GM18508 (cell line): Measurements from ENCODE around the gene SALL3.
A peak's percentile ranks its signal among the peaks of the same experiment; 100 is the strongest.

ENCODE experiments used
- ATAC-seq: cut with Tn5 transposase; IDR thresholded peaks from one replicate; pipeline ENCODE4 v1.9.1; 2021; ENCODE audit warnings: moderate number of reproducible peaks; ENCODE audit not compliant: insufficient read depth, unreplicated experiment

The SALL3 gene

DNA sequence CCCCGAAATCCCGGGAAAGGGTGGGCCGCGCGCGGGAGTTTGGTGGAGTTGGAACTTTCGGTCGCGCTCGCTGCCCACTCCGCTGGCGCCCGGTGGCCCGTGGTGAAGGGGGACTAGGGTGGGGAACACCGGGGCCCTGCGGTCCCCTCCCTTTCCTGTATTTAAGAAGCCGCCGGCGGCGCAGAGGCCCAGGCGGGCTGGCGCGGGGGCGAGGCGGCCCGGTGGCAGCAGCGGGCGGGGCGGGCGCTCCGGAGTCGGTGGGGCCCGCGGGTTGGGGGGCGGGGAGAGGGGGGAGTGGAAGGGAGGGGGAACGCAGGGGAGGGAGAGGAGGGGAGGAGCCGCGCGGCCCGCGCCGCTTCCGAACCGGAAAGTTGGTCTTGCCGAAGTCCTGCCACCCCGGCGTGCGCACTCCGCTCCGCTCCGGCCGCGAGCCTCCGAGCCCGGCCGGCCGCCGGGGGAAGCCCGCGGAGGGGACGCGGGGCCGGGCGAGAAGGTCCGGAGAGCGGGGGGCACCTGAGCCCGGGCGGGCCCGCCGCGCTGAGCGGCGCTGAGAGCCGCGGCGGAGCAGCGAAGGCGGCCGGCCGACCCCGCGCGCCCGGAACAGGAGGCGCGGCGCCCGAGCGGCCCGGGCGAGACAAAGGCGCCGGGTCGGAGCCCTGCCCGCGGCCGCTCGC lies 425 bp upstream of the SALL3 start:
- no peak for ATAC-seq

DNA sequence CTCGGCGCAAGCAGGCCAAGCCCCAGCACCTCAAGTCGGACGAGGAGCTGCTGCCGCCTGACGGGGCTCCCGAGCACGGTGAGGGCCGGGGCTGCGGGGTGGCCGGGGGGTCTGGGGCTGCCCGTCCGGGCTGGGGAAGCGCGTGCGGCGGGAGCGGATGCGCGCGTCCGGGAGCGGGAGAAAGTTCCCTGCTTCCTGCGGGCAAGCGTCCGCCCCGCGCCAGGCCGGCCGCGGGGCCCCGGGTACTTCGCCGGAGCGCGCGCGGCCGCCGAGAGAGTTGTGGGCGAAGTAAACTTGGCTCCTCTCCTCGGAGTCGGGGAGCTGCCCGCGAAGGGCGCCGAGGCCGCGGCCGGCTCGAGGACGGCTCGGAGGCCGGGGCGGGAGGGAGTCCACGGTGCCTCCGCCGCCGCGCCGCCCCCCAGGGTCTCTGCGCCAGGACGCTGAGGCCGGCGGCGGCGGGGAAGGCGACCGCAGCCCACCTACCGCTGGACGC lies 707 bp downstream of the SALL3 start:
- no peak for ATAC-seq

DNA sequence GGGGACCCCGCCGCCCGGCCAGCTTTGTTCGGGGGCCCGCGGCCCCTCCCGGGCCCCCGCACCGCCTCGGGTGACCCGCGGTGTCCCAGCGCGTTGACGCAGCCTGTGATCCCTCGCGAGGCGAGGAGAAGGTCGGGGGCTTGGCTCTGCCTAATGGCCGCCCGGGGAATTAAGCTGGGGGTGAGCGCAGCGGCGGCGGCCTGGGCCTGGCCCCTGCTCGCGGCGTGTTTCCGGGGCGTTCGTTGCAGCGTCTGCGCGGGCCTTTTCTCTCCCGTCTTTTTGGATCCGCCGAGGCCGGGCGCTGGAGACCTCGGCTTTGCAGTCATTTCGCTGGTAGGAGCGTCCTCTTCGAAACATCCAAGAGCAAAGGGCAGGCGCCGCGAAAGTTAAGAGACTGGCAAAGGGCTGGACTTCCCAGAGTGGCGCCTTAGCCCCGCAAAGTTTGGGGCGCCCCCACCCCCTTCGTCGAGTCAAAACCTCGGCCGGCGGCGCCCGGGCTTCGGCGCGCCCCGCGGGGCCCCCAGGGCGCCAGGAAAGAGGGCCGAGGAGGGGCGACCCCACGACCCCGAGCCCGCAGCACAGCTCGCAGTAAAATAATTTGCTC lies 1.3 kb downstream of the SALL3 start:
- no peak for ATAC-seq

DNA sequence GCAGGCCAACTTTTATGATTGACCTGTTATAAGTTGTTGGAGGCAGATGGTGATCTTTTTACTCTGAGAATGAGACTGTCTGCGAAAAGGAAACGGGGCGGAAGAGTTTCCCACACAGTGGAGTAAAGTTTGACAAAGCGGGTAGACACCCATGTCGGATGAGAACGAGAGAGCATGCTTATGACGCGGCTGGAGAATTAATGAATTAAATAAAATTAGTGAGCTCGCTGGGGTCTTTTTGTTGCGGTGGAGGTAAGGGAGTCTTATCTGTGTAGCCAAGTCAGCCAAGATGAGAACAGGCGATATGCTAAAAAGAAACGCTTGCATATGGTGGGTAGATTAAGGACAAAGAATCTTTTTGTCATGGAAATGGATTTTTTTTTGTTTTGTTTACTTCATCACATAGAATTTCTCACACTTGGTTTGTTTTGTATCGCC lies 1.8 kb downstream of the SALL3 start:
- no peak for ATAC-seq

- no peak for ATAC-seq
Observed at GRCh38 chr18:78981989-78982620, 2.5 kb downstream of the SALL3 start.

DNA sequence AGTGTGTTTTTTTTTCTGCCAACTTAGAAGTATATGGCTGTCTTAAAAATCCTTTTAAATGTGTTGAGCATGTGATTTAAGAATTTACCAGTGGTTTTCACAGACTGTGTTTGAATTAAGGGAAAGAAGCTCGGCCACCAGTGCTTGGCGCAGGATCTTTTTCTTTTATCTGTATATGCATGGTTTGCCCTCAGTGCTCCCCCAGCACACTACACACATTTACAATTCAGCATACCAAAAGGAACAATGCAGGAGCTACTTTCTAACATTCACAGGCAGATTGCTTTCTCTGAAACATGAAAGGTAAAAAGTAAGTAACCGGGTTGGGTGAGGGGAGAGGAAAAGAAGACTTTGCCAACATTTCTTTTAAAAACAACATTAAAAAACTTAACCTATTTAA lies 3.9 kb downstream of the SALL3 start:
- ATAC-seq = no peak

- ATAC-seq = peak; percentile 61
Observed at GRCh38 chr18:78984941-78985784, 5.5 kb downstream of the SALL3 start.

DNA sequence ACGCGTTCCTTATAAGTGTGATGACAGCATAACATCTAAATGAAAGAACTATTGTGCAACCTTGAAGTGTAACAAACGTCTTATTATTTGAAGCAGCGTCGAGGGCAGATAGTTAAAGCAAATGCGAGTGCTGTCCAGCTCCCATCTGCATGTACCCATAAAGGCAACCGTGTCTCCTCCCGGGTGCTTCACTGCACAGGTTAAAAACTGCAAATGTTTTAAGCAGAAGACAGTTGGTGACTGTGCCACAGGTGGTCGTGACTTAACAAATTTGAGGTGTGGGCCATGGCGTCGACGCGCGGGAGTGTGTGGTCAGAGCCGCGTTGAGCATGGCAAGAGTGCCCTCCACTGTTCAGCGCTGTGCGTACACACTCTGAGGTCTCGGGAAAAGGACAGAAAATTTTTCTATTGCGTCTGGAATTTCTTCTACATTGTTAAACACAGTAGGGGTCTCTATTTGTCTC lies 6.4 kb downstream of the SALL3 start:
- ATAC-seq = no peak

DNA sequence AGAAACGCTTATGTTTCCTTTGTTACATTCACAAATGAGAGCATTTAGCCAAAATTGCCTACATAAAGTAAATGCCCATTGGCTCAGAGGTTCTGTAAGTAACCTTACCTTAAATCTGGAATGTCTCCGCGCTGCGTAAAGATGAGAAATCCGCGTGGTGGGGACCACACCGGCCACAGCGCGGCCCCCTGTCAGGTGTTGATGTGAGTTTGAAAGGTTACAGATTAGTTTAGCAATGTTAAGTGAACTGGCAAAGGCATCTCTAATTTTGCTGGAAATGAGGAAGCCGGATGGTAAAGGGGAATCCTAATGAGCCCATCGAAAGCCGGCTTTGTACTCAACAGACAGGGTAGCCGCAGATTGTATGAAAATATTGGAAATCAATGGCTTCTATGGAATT lies 11.8 kb downstream of the SALL3 start:
- no peak for ATAC-seq

- ATAC-seq = no peak
Observed at GRCh38 chr18:78992041-78993011, 12.7 kb downstream of the SALL3 start.

DNA sequence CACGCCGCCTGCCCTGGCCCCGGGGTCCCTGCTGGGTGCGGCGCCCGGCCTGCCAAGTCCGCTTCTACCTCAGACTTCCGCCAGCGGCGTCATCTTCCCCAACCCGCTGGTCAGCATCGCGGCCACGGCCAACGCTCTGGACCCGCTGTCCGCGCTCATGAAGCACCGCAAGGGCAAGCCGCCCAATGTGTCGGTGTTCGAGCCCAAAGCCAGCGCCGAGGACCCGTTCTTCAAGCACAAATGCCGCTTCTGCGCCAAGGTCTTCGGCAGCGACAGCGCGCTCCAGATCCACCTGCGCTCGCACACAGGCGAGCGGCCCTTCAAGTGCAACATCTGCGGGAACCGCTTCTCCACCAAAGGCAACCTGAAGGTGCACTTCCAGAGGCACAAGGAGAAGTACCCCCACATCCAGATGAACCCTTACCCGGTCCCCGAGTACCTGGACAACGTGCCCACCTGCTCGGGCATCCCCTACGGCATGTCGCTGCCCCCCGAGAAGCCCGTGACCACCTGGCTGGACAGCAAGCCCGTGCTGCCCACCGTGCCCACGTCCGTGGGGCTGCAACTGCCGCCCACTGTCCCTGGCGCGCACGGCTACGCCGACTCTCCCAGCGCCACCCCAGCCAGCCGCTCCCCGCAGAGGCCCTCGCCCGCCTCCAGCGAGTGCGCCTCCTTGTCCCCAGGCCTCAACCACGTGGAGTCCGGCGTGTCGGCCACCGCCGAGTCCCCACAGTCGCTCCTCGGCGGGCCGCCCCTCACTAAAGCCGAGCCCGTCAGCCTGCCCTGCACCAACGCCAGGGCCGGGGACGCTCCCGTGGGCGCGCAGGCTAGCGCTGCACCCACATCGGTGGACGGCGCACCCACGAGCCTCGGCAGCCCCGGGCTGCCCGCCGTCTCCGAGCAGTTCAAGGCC lies 13.7 kb downstream of the SALL3 start:
- ATAC-seq = no peak

GRCh38 chr18:78994000-78994399 lies 14.4 kb downstream of the SALL3 start:
- no peak for ATAC-seq

- no peak for ATAC-seq
Observed at GRCh38 chr18:78994531-78994930, 14.9 kb downstream of the SALL3 start.

- ATAC-seq = no peak
Observed at GRCh38 chr18:78994977-78995582, 15.5 kb downstream of the SALL3 start.

- no peak for ATAC-seq
Observed at GRCh38 chr18:78995740-78996395, 16.2 kb downstream of the SALL3 start.

DNA sequence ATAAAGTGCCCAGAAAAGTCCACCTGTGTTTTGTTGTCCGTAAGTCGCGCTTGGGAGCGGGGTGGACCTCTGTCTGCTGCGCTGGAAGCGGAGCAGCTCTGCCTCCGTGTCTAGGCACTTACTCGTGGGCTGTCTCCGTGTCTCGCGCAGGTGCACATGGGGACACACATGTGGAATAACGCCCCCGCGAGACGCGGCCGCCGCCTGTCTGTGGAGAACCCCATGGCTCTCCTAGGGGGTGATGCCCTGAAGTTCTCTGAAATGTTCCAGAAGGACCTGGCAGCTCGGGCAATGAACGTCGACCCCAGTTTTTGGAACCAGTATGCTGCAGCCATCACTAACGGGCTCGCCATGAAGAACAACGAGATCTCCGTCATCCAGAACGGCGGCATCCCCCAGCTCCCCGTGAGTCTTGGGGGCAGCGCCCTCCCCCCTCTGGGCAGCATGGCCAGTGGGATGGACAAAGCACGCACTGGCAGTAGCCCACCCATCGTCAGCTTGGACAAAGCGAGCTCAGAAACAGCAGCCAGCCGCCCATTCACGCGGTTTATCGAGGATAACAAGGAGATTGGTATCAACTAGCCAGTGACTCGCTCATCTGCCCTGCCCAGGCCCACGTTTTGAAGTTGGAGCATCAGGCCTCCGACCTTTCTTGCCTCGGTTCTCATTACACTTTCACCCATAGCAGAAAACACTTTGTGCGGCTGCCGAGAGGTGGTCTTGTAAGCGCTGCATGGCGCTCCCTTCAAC lies 17.3 kb downstream of the SALL3 start:
- ATAC-seq = no peak
